NT2/D1 (cell line): ENCODE results near the gene MAFF.

Experiments
- YY1 ChIP-seq: IDR thresholded peaks from 2 replicates; pipeline ENCODE4 v1.6.1; 2011; ENCODE audit not compliant: insufficient read length, insufficient read depth
- ZNF274 ChIP-seq: IDR thresholded peaks from 2 replicates; pipeline ENCODE4 v1.6.1; 2011; ENCODE audit warnings: mild to moderate bottlenecking, low read depth, low read length

- TF ChIP-seq ZNF274 (no peak), YY1 (no peak)
Measured at GRCh38 chr22:38218661-38219622, 17.1 kb downstream of the MAFF start.
